ENCODE measurements around the gene BICRA.

- TF ChIP-seq POLR2A (IDR thresholded peaks at IDR 0.05; ENCODE audit: low read depth, low read length): peak; percentile 93
- no peak for TF ChIP-seq CEBPB (IDR thresholded peaks at IDR 0.05; ENCODE audit: low read depth, low read length)
- TF ChIP-seq CTCF (conservative IDR thresholded peaks at IDR 0.05; ENCODE audit: low read depth, low read length): peak; percentile 97
- TF ChIP-seq USF2 (IDR thresholded peaks at IDR 0.05; ENCODE audit: low read depth, low read length): no peak
- TF ChIP-seq MXI1 (IDR thresholded peaks at IDR 0.05; ENCODE audit: borderline replicate concordance, low read depth, low read length): peak; percentile 62; the same call in 1 of the 2 replicates
- no peak for TF ChIP-seq RFX5 (IDR thresholded peaks at IDR 0.05; ENCODE audit: low read depth, low read length)
- TF ChIP-seq BHLHE40 (IDR thresholded peaks at IDR 0.05; ENCODE audit: low read depth, low read length): no peak
- no peak for TF ChIP-seq RCOR1 (IDR thresholded peaks at IDR 0.05; ENCODE audit: insufficient replicate concordance, low read length)
These were observed 104.4 kb downstream of the BICRA start, which contains the start of gene EHD2 for GRCh38 chr19:47713046-47714021.
